ENCODE results near the gene PPP2R5D. TPM values are rescaled to one million over a fixed set of nuclear protein-coding genes. Genes with fewer than 3 reads are reported as not detected.

Gene PPP2R5D
- total RNA-seq, 1 donor from 2014 or later = 24.5 TPM

DNA sequence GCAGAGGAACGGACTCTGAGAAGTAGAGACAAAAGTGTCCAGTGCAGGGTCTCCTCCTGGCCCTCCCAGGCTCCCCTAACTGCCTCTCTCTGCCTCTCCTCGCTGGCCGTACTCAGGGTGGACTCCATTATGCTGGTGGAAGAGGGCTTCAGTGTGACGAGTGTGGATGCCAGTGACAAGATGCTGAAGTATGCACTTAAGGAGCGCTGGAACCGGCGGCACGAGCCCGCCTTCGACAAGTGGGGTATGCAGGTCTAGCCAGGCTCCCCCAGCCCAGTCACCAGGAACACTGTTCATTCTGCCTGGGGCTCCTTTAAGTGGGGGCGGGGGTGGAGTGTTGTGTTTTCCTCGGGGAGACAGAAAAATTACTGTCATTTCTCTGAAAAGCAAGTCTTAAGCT lies 22.3 kb upstream of the PPP2R5D start:
- Histone ChIP-seq H3K27me3 (ENCODE audit: low read depth) (no peaks in the 10 kb centered on the region), H3K9me3 (no peaks in the 10 kb centered on the region), H3K27ac (no peak overlapping the region), H3K4me1 (peaks cover 19% of the 10 kb centered on the region), H3K36me3 (peaks cover 41% of the 10 kb centered on the region), H3K4me3 (no peak overlapping the region)
- ATAC-seq = no peak
- TF ChIP-seq, protein P1, sequence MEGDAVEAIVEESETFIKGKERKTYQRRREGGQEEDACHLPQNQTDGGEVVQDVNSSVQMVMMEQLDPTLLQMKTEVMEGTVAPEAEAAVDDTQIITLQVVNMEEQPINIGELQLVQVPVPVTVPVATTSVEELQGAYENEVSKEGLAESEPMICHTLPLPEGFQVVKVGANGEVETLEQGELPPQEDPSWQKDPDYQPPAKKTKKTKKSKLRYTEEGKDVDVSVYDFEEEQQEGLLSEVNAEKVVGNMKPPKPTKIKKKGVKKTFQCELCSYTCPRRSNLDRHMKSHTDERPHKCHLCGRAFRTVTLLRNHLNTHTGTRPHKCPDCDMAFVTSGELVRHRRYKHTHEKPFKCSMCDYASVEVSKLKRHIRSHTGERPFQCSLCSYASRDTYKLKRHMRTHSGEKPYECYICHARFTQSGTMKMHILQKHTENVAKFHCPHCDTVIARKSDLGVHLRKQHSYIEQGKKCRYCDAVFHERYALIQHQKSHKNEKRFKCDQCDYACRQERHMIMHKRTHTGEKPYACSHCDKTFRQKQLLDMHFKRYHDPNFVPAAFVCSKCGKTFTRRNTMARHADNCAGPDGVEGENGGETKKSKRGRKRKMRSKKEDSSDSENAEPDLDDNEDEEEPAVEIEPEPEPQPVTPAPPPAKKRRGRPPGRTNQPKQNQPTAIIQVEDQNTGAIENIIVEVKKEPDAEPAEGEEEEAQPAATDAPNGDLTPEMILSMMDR (IDR thresholded peaks at IDR 0.05) = no peak
- intact Hi-C loops (cut with DNase I) = no loop called here
- no peak for DNase-seq

DNA sequence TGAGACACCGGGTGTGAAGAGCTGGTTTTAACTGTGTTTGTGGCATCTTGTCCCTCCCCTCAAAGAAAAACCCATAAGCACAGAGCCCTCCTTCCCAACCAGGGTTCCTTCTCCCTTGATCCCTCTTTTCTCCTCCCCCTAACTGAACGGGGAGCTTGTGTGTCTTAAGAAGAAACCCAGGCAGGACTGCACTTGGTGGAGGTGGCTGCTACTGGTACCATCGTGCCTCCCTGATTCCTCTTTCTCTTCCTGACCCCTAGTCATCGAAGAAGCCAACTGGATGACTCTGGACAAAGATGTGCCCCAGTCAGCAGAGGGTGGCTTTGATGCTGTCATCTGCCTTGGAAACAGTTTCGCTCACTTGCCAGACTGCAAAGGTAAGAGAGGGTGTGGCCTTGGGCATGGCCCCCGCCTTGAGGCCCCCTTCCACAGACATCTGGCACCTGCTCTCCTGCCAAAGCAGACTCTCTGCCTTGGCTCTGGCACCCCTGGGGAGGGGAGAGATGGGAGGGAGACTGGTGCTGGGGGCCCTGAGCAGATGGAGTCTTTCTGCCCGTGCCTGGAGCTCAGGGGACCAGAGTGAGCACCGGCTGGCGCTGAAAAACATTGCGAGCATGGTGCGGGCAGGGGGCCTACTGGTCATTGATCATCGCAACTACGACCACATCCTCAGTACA lies 21.7 kb upstream of the PPP2R5D start:
- intact Hi-C loops (cut with DNase I) = no loop called here
- DNase-seq = no peak
- ATAC-seq = no peak

DNA sequence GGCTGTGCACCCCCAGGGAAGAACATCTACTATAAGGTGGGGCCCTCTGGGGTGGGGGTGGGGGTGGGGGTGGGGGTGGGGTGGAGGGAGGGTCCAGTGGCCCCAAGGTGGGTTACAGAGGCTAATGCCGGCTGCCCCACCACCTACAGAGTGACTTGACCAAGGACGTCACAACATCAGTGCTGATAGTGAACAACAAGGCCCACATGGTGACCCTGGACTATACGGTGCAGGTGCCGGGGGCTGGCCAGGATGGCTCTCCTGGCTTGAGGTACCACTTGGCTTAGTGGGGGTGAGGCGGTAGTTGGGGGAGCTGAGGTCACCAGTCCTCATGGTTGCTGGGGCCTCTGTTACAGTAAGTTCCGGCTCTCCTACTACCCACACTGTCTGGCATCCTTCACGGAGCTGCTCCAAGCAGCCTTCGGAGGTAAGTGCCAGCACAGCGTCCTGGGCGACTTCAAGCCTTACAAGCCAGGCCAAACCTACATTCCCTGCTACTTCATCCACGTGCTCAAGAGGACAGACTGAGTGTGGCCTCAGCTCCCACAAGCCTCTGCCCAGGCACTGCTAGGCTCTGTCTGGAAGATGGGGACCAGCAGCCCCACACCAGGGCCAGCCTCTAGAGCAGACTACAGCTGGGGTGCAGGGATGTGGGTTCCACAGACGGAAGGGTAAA lies 21.1 kb upstream of the PPP2R5D start:
- Histone ChIP-seq H3K27me3 (ENCODE audit: low read depth) (no peaks in the 10 kb centered on the region), H3K4me1 (peaks cover 19% of the 10 kb centered on the region), H3K36me3 (peaks cover 53% of the 10 kb centered on the region), H3K9me3 (no peaks in the 10 kb centered on the region), H3K27ac (no peak overlapping the region), H3K4me3 (no peak overlapping the region)
- intact Hi-C loops (cut with DNase I) = no loop called here
- DNase-seq = no peak
- TF ChIP-seq, protein P1 (IDR thresholded peaks at IDR 0.05) = no peak
- ATAC-seq = no peak

More for the DNA sequence above, 21.7 kb upstream of the PPP2R5D start:
- no peak overlapping the region for H3K27ac ChIP-seq
- no peaks in the 10 kb centered on the region for H3K27me3 ChIP-seq (ENCODE audit: low read depth)
- no peaks in the 10 kb centered on the region for H3K9me3 ChIP-seq
- H3K36me3 ChIP-seq = peaks cover 46% of the 10 kb centered on the region
- peaks cover 19% of the 10 kb centered on the region for H3K4me1 ChIP-seq
- TF ChIP-seq, protein P1 (IDR thresholded peaks at IDR 0.05) = no peak
- no peak overlapping the region for H3K4me3 ChIP-seq

GRCh38 chr6:42963855-42964605 lies 20.3 kb upstream of the PPP2R5D start:
- peaks cover 60% of the 10 kb centered on the region for H3K36me3 ChIP-seq
- no peak overlapping the region for H3K27ac ChIP-seq
- no peak overlapping the region for H3K4me3 ChIP-seq
- peaks cover 19% of the 10 kb centered on the region for H3K4me1 ChIP-seq
- H3K27me3 ChIP-seq (ENCODE audit: low read depth) = no peaks in the 10 kb centered on the region
- TF ChIP-seq, protein P1 (IDR thresholded peaks at IDR 0.05) = no peak
- ATAC-seq (no peak), DNase-seq (no peak)
- H3K9me3 ChIP-seq = no peaks in the 10 kb centered on the region
- intact Hi-C loops (cut with DNase I) = no loop called here

DNA sequence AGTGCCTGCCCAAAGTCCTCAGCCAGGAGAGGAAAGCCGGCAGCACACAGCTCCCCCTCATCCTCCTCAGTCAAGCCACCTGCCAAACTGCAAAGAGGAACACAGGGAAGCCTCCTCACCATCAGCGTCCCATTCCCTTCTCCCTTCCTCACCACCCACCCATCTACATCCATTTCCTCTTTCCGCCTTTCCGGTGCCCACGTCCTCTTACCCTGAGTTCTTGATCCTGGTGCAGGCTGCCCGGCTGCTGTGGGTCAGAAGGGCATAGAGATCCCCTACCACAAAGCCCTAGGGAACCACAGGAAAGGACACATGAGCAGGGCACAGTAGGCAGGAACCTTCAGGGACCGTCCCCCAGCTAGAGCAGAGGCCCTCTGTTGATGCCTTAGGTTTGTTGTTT lies 17.8 kb upstream of the PPP2R5D start:
- TF ChIP-seq, protein P1 (IDR thresholded peaks at IDR 0.05) = no peak
- Histone ChIP-seq H3K27ac (no peak overlapping the region), H3K9me3 (no peaks in the 10 kb centered on the region), H3K27me3 (ENCODE audit: low read depth) (no peaks in the 10 kb centered on the region), H3K36me3 (peaks cover 68% of the 10 kb centered on the region), H3K4me1 (no peaks in the 10 kb centered on the region), H3K4me3 (no peak overlapping the region)
- DNase-seq (no peak), ATAC-seq (no peak)
- intact Hi-C loops (cut with DNase I) = no loop called here
